K562 (cell line): ENCODE measurements around the gene TRPC4. TPM values are rescaled to one million over a fixed set of nuclear protein-coding genes. Genes with fewer than 3 reads are reported as not detected.

Experiments
- ATAC-seq: fragments of 200-7000 bp; cut with Tn5 transposase; 3 replicates; pipeline ENCODE4 v1.9.1; 2020; ENCODE audit warnings: moderate library complexity
- BruUV-seq: library from RNA; stranded (reverse); fragments of 400-500 nt; replicated peaks from 2 replicates; lab custom pipeline; 2021; lab: Mats Ljungman, UMichigan
- CTCF ChIA-PET: fragments of 300-600 bp; formaldehyde crosslinking; extraction: SDS; loops from one replicate; lab custom pipeline; 2021; ENCODE audit warnings: low intra/inter-chr PET ratio; lab: Yijun Ruan, JAX
- POLR2A ChIA-PET: fragments of 300-600, 350-650 bp; sonication (Branson Sonifier 250); formaldehyde crosslinking; extraction: SDS; loops from one replicate; lab custom pipeline; 2021; ENCODE audit warnings: antibody characterized with exemption, inconsistent platforms; lab: Yijun Ruan, JAX
- DNase-seq, 4 experiments: peaks; one replicate each; pipeline versions ENCODE4 v3.0.0 to v3.0.0-alpha.2; 2011 to 2018; ENCODE audit warnings: low spot score in 3 of 4, mixed read lengths in 3 of 4; ENCODE audit errors: extremely low read depth in 1 of 4
- FAIRE-seq: peaks from 2 replicates; lab custom pipeline; 2011; peaks lifted over from hg19 to GRCh38; lab: Jason Lieb, UNC
- H2AFZ ChIP-seq: 2 replicates; pipeline ENCODE4 v1.6.0; 2011; ENCODE audit warnings: low read depth, low read length, control low read depth, inconsistent platforms
- H3K27ac ChIP-seq: fragments of 200-600 bp; 3 replicates; pipeline ENCODE4 v1.8.0; 2011; ENCODE audit warnings: low read depth, mild to moderate bottlenecking, control low read depth, inconsistent platforms, low read length, moderate library complexity, mixed read lengths; ENCODE audit errors: extremely low read depth
- H3K27me3 ChIP-seq, 2 experiments: fragments of 300-600 bp in 1 of 2; 2 replicates in 1 of 2; 3 replicates in 1 of 2; pipeline versions ENCODE4 v1.6.0 to v1.8.0; 2011; ENCODE audit warnings: inconsistent platforms in 2 of 2, low read length in 2 of 2, mild to moderate bottlenecking in 1 of 2, mixed read lengths in 1 of 2, moderate library complexity in 1 of 2; ENCODE audit not compliant: control insufficient read depth in 2 of 2, insufficient read depth in 2 of 2
- H3K36me3 ChIP-seq: fragments of 300-600 bp; 3 replicates; pipeline ENCODE4 v1.8.0; 2011; ENCODE audit warnings: mild to moderate bottlenecking, low read length, inconsistent platforms; ENCODE audit not compliant: control insufficient read depth, insufficient read depth
- H3K4me1 ChIP-seq, 2 experiments: fragments of 200-600 bp in 1 of 2; replicated peaks in 1 of 2; 2 replicates in 1 of 2; 3 replicates in 1 of 2; pipeline versions ENCODE4 v1.5.1 to v1.8.0; 2011; ENCODE audit warnings: inconsistent platforms in 2 of 2, low read length in 2 of 2, mild to moderate bottlenecking in 1 of 2, mixed read lengths in 1 of 2, moderate library complexity in 1 of 2; ENCODE audit not compliant: control insufficient read depth in 2 of 2, insufficient read depth in 2 of 2
- H3K4me2 ChIP-seq: 2 replicates; pipeline ENCODE4 v1.6.1; 2011; ENCODE audit warnings: low read length, control low read depth, inconsistent platforms, mixed read lengths; ENCODE audit not compliant: insufficient read depth
- H3K4me3 ChIP-seq: fragments of 200-600 bp; sonication (generic), shearing (Covaris generic); 2 replicates; pipeline ENCODE4 v1.5.1; 2016; ENCODE audit warnings: control low read depth, inconsistent platforms
- H3K79me2 ChIP-seq: fragments of 200-600 bp; 3 replicates; pipeline ENCODE4 v1.8.0; 2011; ENCODE audit warnings: low read length, inconsistent platforms; ENCODE audit not compliant: control insufficient read depth, insufficient read depth
- H3K9ac ChIP-seq, 2 experiments: 2 replicates each; pipeline versions ENCODE4 v1.6.0 to v1.6.1; 2011; ENCODE audit warnings: low read depth in 2 of 2, low read length in 2 of 2, control low read depth in 1 of 2, inconsistent platforms in 1 of 2, mild to moderate bottlenecking in 1 of 2, mixed read lengths in 1 of 2; ENCODE audit not compliant: insufficient read depth in 1 of 2
- H3K9me1 ChIP-seq: one replicate; pipeline ENCODE4 v1.6.0; 2011; ENCODE audit warnings: inconsistent platforms, mild to moderate bottlenecking, low read length, moderate library complexity; ENCODE audit not compliant: control insufficient read depth, insufficient read depth
- H3K9me3 ChIP-seq: replicated peaks from 2 replicates; pipeline ENCODE4 v1.5.1; 2011; ENCODE audit warnings: low read depth, low read length, inconsistent platforms; ENCODE audit not compliant: control insufficient read depth, insufficient read depth
- H4K20me1 ChIP-seq: replicated peaks from 2 replicates; pipeline ENCODE4 v1.6.1; 2011; ENCODE audit warnings: low read length, inconsistent platforms, mixed read lengths; ENCODE audit not compliant: control insufficient read depth, insufficient read depth
- GABPA ChIP-seq: fragments of 200-800 bp; sonication (Bioruptor generic); conservative IDR thresholded peaks from 2 replicates; pipeline ENCODE4 v1.6.1; 2016; ENCODE audit warnings: low read depth, missing genetic modification characterization, missing compliant biosample characterization
- HEY1 ChIP-seq: fragments of 250-450 bp; sonication (Bioruptor Pico); IDR thresholded peaks from 2 replicates; pipeline ENCODE4 v1.5.0; 2020; ENCODE audit warnings: mild to moderate bottlenecking, moderate library complexity, borderline replicate concordance
- MCM2 ChIP-seq: fragments of 450-650 bp; IDR thresholded peaks from 2 replicates; pipeline ENCODE4 v1.6.1; 2017; ENCODE audit warnings: low read depth, mild to moderate bottlenecking
- NFIC ChIP-seq: fragments of 450-650 bp; IDR thresholded peaks from 2 replicates; pipeline ENCODE4 v1.6.1; 2017; ENCODE audit warnings: mild to moderate bottlenecking, inconsistent platforms
- ZFPM2 ChIP-seq: fragments of 250-450 bp; sonication (Bioruptor Pico); IDR thresholded peaks from 2 replicates; pipeline ENCODE4 v1.5.1; 2022; ENCODE audit warnings: mild to moderate bottlenecking
- ZNF354B ChIP-seq: fragments of 250-450 bp; sonication (Bioruptor Pico); IDR thresholded peaks from 2 replicates; pipeline ENCODE4 v1.4.0; 2020
- WGBS: fragments of 100-300 bp; shearing (Covaris generic); methylation state at CpG from one replicate; pipeline ENCODE4 v1.1.6; 2016; ENCODE audit warnings: low coverage, mixed read lengths; ENCODE audit not compliant: insufficient coverage; ENCODE audit errors: missing lambda C conversion rate; 5-methylcytosine and 5-hydroxymethylcytosine counted together
- in situ Hi-C: fragments of 300-500 bp; cut with MboI; formaldehyde crosslinking; loops from 4 replicates; pipeline ENCODE4 v1.15.0; 2018; ENCODE audit warnings: inconsistent platforms, mixed read lengths
- intact Hi-C: fragments of 100-400 bp; cut with micrococcal nuclease; formaldehyde crosslinking; loops from 2 replicates; pipeline ENCODE4 v1.14.2; 2022
- polyA plus RNA-seq, 8 experiments: library from polyadenylated mRNA; depleted of rRNA in 4 of 8; stranded (reverse) in 5 of 8; unstranded in 3 of 8; fragments of >200 nt; fragmentation: Nextera tagmentation in 2 of 8; fragmentation: Illumina TruSeq in 1 of 8; extraction: Ambion mirVana in 2 of 8; extraction: Trizol in 1 of 8; gene quantifications; 2 replicates each; pipeline versions ENCODE4 v1.2.1 to v1.2.3, GENCODE V29; 2011 to 2014; ENCODE audit warnings: inconsistent platforms in 1 of 8, missing spikeins in 1 of 8
- total RNA-seq, 7 experiments: library from RNA; depleted of rRNA in 6 of 7; stranded (reverse); fragments of >200 nt in 6 of 7; fragmentation: Illumina TruSeq in 2 of 7; extraction: Trizol in 2 of 7; gene quantifications; 2 replicates each; pipeline versions ENCODE4 v1.2.1 to v1.2.3, GENCODE V29; 2011 to 2021; ENCODE audit warnings: low replicate concordance in 1 of 7
- TF ChIP-seq, protein P1 (sequence below), 2 experiments: fragments of 450-650 bp in 1 of 2; IDR thresholded peaks; 2 replicates each; pipeline ENCODE4 v1.6.1; 2011 to 2017; ENCODE audit warnings: low read depth in 2 of 2, antibody characterized with exemption in 1 of 2, borderline replicate concordance in 1 of 2, low read length in 1 of 2, mild to moderate bottlenecking in 1 of 2, mixed read lengths in 1 of 2; ENCODE audit not compliant: control insufficient read depth in 1 of 2

The TRPC4 gene
- total and polyA plus RNA-seq, 9 of the 15 experiments (the other 6 are each of a cell fraction or from before 2014, with no cell fraction given): 0.03 to 0.04 TPM; not detected in 7

DNA sequence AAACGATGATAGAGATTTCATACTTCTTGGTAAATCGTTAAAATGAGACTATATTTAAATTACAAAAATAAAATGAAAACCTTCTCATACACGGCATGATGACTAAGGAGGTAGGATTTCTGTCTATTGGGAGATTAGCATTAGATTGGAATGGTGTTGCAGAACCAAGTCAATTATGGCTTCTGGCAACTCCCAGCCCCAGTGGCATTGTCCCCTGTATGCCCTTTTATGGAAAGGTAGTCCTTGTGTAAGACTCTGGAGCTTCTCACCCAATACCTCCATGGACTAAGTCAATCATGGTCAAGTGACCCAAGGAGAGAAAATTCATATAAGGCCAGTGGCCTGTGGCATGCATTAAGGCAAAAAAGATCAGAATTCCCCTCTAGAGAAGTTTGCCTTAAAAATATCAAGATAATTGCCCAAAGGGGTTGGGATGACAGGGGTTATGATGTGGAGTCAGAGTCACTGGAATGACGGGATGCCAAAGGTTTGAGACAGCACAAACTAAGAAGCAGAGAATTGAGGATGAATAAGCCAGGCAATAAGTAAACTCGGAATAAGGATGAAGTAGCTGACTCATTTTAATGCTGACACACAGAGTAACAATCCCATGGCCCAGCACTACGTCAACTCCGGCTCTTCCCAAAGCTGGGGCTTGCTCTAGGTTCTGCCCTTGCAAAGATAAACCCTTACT lies 213.2 kb downstream of the TRPC4 start:
- FAIRE-seq (no peak), ATAC-seq (no peak), DNase-seq (no peak)
- WGBS: 1% methylated on average over 7 of the region's 7 CpGs
- CTCF ChIA-PET: no interaction called here
- Histone ChIP-seq H3K79me2 (no peaks in the 10 kb centered on the region), H3K27me3 (no peaks in the 10 kb centered on the region), H3K27ac (no peak overlapping the region), H3K4me2 (no peak overlapping the region), H3K4me3 (no peak overlapping the region), H2AFZ (no peak overlapping the region), H3K9me3 (no peaks in the 10 kb centered on the region), H3K9ac (no peak overlapping the region), H3K36me3 (no peaks in the 10 kb centered on the region), H3K9me1 (no peaks in the 10 kb centered on the region), H3K4me1 (no peaks in the 10 kb centered on the region), H4K20me1 (no peaks in the 10 kb centered on the region)
- POLR2A ChIA-PET: no interaction called here
- in situ Hi-C loops (no loop called here), intact Hi-C loops (no loop called here)
- TF ChIP-seq GABPA (no peak), HEY1 (no peak), NFIC (no peak)
- BruUV-seq: no TSS peak

DNA sequence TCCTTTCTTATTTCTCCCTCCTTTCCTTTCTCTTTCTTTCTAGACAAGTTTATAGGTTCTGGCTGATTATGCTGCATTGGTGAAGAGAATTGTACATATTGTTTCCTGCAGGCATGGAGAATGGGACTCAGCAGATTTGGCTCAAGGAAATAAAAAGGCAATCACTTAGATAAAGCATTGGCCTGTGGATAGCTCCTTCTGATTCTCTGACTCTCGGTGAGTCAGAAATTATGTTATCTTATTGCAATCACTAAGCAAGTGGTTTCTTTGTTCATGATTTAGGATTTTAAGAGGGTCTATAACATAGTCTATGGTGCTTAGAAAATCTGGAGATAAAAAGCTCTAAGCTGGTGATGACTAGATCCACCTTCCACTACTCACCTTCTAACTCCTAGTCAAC lies 217.0 kb downstream of the TRPC4 start:
- ChIA-PET CTCF (no interaction called here), POLR2A (no interaction called here)
- DNase-seq (no peak), FAIRE-seq (no peak), ATAC-seq (no peak)
- H3K9me3 ChIP-seq: no peaks in the 10 kb centered on the region
- H3K79me2 ChIP-seq: no peaks in the 10 kb centered on the region
- no peak overlapping the region for H3K4me2 ChIP-seq
- no peaks in the 10 kb centered on the region for H4K20me1 ChIP-seq
- no TSS peak for BruUV-seq
- intact Hi-C loops: no loop called here
- H3K27me3 ChIP-seq: no peaks in the 10 kb centered on the region
- TF ChIP-seq ZNF354B (CRISPR knock-in tag): no peak
- TF ChIP-seq ZFPM2 (CRISPR knock-in tag): no peak
- TF ChIP-seq MCM2: no peak
- TF ChIP-seq, protein P1, sequence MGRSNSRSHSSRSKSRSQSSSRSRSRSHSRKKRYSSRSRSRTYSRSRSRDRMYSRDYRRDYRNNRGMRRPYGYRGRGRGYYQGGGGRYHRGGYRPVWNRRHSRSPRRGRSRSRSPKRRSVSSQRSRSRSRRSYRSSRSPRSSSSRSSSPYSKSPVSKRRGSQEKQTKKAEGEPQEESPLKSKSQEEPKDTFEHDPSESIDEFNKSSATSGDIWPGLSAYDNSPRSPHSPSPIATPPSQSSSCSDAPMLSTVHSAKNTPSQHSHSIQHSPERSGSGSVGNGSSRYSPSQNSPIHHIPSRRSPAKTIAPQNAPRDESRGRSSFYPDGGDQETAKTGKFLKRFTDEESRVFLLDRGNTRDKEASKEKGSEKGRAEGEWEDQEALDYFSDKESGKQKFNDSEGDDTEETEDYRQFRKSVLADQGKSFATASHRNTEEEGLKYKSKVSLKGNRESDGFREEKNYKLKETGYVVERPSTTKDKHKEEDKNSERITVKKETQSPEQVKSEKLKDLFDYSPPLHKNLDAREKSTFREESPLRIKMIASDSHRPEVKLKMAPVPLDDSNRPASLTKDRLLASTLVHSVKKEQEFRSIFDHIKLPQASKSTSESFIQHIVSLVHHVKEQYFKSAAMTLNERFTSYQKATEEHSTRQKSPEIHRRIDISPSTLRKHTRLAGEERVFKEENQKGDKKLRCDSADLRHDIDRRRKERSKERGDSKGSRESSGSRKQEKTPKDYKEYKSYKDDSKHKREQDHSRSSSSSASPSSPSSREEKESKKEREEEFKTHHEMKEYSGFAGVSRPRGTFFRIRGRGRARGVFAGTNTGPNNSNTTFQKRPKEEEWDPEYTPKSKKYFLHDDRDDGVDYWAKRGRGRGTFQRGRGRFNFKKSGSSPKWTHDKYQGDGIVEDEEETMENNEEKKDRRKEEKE (IDR thresholded peaks at IDR 0.05; ENCODE audit: borderline replicate concordance in 1 of 2, control insufficient read depth in 1 of 2, low read depth in 2 of 2, low read length in 1 of 2): no peak
- H3K9ac ChIP-seq: no peak overlapping the region
- no peak overlapping the region for H3K4me3 ChIP-seq
- H3K9me1 ChIP-seq: no peaks in the 10 kb centered on the region
- no peaks in the 10 kb centered on the region for H3K4me1 ChIP-seq
- in situ Hi-C loops: no loop called here
- no peak overlapping the region for H2AFZ ChIP-seq
- no peaks in the 10 kb centered on the region for H3K36me3 ChIP-seq
- 0% methylated on average over 1 of the region's 1 CpG for WGBS
- H3K27ac ChIP-seq: no peak overlapping the region
